ENCODE measurements around the gene TNPO3. TPM values are rescaled to one million over a fixed set of nuclear protein-coding genes. Genes with fewer than 3 reads are reported as not detected.

The TNPO3 gene
- total RNA-seq, 3 donors from 2014 or later, result 36.4 to 42.7 (median 36.6) TPM

DNA sequence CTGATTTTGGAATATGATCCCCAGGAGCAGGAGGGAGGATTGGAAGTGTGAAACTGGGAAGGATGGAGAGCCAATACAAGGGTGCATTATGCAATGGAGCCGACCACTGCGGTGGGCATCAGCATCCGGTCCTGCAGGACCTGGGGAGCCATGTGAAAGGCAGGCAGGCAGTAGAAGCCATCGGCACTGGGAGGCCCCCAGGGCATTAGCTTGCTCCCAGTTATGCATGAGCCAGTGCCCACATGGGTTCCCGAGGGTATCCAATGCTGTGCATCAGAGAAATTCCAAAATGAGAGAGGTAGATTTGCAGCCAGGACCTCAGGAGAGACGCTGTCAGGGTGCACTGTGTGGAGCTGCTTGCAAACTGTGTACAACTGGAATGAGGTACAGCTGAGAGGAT, 135.7 kb downstream of the TNPO3 start:
- Histone ChIP-seq H3K27ac (no peak overlapping the region), H3K27me3 (peaks cover 4 to 18% of the 10 kb centered on the region in 2 donors), H3K9me3 (no peaks in the 10 kb centered on the region), H3K4me1 (no peaks in the 10 kb centered on the region), H3K36me3 (no peaks in the 10 kb centered on the region), H3K4me3 (no peak overlapping the region)
- peak in 1 of 2 donors; percentile 33 for DNase-seq (ENCODE audit: low spot score in 2 of 2)
- TF ChIP-seq, protein P1, sequence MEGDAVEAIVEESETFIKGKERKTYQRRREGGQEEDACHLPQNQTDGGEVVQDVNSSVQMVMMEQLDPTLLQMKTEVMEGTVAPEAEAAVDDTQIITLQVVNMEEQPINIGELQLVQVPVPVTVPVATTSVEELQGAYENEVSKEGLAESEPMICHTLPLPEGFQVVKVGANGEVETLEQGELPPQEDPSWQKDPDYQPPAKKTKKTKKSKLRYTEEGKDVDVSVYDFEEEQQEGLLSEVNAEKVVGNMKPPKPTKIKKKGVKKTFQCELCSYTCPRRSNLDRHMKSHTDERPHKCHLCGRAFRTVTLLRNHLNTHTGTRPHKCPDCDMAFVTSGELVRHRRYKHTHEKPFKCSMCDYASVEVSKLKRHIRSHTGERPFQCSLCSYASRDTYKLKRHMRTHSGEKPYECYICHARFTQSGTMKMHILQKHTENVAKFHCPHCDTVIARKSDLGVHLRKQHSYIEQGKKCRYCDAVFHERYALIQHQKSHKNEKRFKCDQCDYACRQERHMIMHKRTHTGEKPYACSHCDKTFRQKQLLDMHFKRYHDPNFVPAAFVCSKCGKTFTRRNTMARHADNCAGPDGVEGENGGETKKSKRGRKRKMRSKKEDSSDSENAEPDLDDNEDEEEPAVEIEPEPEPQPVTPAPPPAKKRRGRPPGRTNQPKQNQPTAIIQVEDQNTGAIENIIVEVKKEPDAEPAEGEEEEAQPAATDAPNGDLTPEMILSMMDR (IDR thresholded peaks at IDR 0.05), result no peak
- TF ChIP-seq POLR2AphosphoS5 (IDR thresholded peaks at IDR 0.05) (no peak), POLR2A (IDR thresholded peaks at IDR 0.05) (no peak)
- intact Hi-C loops (cut with DNase I; ENCODE audit: low total_unique reads), result no loop called here

DNA sequence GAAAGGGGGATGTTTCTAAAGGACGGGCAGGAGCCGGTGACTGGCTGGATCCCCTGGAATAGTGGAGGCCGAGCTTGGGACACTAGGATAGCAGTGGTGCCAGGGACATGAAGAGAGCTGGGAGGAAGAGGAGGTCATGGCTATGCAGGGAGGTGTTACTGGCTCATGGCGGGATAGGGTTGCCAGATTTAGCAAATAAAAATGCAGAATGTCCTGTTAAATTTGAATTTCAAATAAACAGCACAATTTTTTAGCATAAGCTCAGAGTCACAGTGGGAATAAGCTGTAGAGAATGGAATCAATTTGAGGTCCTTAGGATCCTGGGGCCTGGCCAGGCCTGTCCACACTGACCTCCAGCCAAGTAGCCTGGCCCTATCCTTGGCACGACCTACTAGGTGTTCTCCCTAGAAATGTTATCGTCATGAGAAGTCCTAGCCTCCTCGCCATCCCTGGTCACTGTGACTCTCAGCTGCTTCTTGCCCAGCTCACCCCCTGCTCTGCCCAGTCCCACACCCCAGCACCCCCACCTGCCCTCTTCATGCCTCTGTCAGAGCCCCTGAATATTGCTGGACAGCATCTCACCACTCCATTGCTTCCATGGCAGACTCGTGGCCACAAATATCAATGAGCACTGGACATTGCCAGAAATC, 136.8 kb downstream of the TNPO3 start:
- H3K9me3 ChIP-seq, result no peaks in the 10 kb centered on the region
- intact Hi-C loops (cut with DNase I; ENCODE audit: low total_unique reads), result no loop called here
- peaks cover 4 to 24% of the 10 kb centered on the region in 2 donors for H3K27me3 ChIP-seq
- H3K27ac ChIP-seq, result no peak overlapping the region
- TF ChIP-seq POLR2AphosphoS5 (IDR thresholded peaks at IDR 0.05) (no peak), POLR2A (IDR thresholded peaks at IDR 0.05) (no peak)
- TF ChIP-seq, protein P1 (IDR thresholded peaks at IDR 0.05), result no peak
- H3K4me1 ChIP-seq, result no peaks in the 10 kb centered on the region
- peak in 1 of 2 donors; percentile 44 for DNase-seq (ENCODE audit: low spot score in 2 of 2)
- H3K36me3 ChIP-seq, result no peaks in the 10 kb centered on the region
- no peak overlapping the region for H3K4me3 ChIP-seq

DNA sequence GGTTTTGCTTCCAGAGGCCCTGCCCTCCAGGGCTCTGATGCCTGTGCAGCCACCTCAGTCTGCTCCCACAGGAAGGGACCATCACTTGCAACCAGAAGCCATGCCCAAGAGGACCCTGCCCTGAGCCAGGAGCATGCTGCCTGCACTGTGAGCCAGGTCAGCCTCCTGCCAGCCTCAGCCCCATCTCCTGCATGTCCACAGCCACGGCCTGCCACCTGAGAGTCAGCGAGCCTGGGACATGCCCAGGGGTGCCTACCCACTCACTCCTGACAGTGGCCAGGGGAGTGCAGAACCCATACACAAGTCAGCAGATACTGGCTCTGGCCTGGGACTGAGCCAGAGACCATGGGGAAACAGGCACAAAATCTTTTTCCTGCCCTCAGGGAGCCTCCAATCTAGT, 137.8 kb downstream of the TNPO3 start:
- Histone ChIP-seq H3K4me3 (no peak overlapping the region), H3K27ac (no peak overlapping the region), H3K4me1 (no peaks in the 10 kb centered on the region), H3K9me3 (no peaks in the 10 kb centered on the region), H3K36me3 (no peaks in the 10 kb centered on the region), H3K27me3 (peaks cover 4 to 24% of the 10 kb centered on the region in 2 donors)
- peak in 1 of 2 donors; percentile 27 for DNase-seq (ENCODE audit: low spot score in 2 of 2)
- intact Hi-C loops (cut with DNase I; ENCODE audit: low total_unique reads), result no loop called here
- TF ChIP-seq POLR2AphosphoS5 (IDR thresholded peaks at IDR 0.05) (no peak), POLR2A (IDR thresholded peaks at IDR 0.05) (no peak)
- TF ChIP-seq, protein P1 (IDR thresholded peaks at IDR 0.05), result no peak

DNA sequence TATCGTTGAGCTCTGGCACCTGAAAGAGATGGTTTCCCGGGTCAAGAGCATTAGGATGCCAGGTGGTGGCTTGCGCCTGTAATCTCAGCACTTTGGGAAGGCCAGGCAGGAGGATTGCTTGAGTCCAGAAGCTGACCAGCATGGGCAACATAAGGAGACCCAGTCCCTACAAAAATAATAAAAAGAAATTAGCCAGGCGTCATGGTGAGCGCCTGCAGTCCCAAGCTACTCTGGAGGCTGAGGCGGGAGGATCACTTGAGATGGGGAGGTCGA, 138.3 kb downstream of the TNPO3 start:
- no peak overlapping the region for H3K27ac ChIP-seq
- intact Hi-C loops (cut with DNase I; ENCODE audit: low total_unique reads), result no loop called here
- H3K4me1 ChIP-seq, result no peaks in the 10 kb centered on the region
- H3K36me3 ChIP-seq, result no peaks in the 10 kb centered on the region
- TF ChIP-seq POLR2AphosphoS5 (IDR thresholded peaks at IDR 0.05), result no peak
- no peak for TF ChIP-seq POLR2A (IDR thresholded peaks at IDR 0.05)
- TF ChIP-seq, protein P1 (IDR thresholded peaks at IDR 0.05), result no peak
- peak in 1 of 2 donors; percentile 12 for DNase-seq (ENCODE audit: low spot score in 2 of 2)
- H3K4me3 ChIP-seq, result no peak overlapping the region
- H3K27me3 ChIP-seq, result peaks cover 4 to 24% of the 10 kb centered on the region in 2 donors
- H3K9me3 ChIP-seq, result no peaks in the 10 kb centered on the region

DNA sequence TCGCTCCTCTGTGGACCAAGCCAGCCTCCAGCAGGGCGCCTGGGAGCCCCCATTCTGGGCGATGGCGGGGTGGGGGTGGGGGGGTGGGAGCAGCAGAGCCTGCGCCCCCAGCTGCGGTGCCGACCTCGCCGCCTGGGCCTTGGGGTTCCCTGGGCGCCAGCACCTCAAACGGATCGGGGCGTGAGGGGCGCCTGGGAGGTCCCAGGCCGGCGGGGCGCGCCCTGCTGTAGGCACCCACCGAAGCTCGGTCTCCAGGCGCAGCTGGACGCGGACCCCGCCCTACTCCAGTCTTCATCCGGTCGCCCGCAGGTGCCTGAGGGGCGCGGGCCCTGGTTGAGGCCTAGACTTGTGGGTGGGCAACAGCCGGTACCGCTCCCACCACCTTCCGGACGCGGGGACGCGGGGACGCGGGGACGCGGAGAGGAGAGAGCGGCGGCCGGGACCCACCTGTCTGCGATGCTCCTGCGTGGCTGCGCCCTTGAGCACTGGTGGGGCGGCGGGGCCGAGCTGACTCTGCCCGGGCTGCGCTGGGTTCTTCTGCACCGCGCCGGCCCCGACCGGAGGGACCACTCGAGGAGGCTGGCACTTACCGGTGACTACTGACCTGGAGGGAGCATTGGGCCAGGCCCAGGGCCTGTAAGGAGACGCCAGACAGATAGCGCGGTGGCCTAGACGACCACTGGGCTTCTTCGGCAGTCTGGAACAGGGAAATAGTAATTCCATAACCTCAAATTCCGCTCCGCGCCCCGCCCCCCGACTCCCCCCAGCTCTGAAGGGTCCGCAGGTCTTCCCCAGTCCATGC, 138.9 kb downstream of the TNPO3 start:
- intact Hi-C loops (cut with DNase I; ENCODE audit: low total_unique reads), result no loop called here
- no peaks in the 10 kb centered on the region for H3K9me3 ChIP-seq
- no peaks in the 10 kb centered on the region for H3K36me3 ChIP-seq
- TF ChIP-seq POLR2AphosphoS5 (IDR thresholded peaks at IDR 0.05), result no peak
- no peak for TF ChIP-seq POLR2A (IDR thresholded peaks at IDR 0.05)
- TF ChIP-seq, protein P1 (IDR thresholded peaks at IDR 0.05), result no peak
- peak overlapping the region in 1 of 3 donors; percentile 53 for H3K4me3 ChIP-seq
- peaks cover 4 to 24% of the 10 kb centered on the region in 2 donors for H3K27me3 ChIP-seq
- H3K4me1 ChIP-seq, result no peaks in the 10 kb centered on the region
- DNase-seq (ENCODE audit: low spot score in 2 of 2), result peak in 1 of 2 donors; percentile 38
- no peak overlapping the region for H3K27ac ChIP-seq

Measured in breast epithelium (tissue), 4 donors.